GM12874 (cell line): ENCODE data around the gene ARL15.

ENCODE experiments used
- TF ChIP-seq, protein P1 (sequence below): IDR thresholded peaks from 2 replicates; pipeline ENCODE4 v1.5.1; 2011; ENCODE audit warnings: low read depth, mild to moderate bottlenecking, control low read depth, low read length, moderate library complexity; ENCODE audit not compliant: insufficient read depth

ARL15 gene

DNA sequence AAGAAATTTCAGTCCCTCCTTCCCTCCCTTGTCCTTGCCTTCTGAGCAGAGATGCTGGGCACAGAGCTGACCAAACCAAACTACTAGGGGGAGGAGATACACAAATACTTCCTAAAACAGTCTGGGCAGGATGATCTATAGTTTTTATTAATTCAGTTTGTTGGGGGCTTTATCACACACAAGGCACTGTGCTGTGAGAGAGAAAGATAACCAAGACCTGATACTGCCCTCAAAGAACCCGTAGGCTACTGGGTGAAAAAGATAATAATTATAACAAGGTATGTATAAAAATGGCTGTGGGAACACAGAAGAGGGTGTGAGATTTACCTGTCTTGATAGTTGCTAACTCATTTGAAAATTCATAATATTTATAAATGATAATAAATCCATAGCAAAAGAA lies 395.3 kb downstream of the ARL15 start:
- TF ChIP-seq, protein P1, sequence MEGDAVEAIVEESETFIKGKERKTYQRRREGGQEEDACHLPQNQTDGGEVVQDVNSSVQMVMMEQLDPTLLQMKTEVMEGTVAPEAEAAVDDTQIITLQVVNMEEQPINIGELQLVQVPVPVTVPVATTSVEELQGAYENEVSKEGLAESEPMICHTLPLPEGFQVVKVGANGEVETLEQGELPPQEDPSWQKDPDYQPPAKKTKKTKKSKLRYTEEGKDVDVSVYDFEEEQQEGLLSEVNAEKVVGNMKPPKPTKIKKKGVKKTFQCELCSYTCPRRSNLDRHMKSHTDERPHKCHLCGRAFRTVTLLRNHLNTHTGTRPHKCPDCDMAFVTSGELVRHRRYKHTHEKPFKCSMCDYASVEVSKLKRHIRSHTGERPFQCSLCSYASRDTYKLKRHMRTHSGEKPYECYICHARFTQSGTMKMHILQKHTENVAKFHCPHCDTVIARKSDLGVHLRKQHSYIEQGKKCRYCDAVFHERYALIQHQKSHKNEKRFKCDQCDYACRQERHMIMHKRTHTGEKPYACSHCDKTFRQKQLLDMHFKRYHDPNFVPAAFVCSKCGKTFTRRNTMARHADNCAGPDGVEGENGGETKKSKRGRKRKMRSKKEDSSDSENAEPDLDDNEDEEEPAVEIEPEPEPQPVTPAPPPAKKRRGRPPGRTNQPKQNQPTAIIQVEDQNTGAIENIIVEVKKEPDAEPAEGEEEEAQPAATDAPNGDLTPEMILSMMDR: no peak

DNA sequence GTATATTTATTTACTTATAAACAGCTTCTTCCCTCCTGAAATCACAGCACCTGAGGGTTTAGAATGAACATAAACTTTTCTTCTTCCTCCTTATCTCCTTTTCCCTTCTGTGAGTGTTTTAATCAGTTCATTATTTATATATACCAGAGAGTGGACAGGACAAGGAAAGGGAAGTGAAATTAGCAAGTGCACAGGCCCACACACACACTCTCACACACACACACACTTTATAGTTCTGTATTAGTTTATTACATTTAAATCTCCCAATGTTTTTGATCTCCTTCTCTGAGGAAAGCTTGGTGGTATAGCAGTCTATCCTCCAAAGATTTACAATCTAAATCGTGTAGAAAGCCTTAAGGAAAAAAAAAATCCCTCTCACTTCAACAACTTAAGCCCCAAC lies 396.4 kb downstream of the ARL15 start:
- TF ChIP-seq, protein P1: no peak

DNA sequence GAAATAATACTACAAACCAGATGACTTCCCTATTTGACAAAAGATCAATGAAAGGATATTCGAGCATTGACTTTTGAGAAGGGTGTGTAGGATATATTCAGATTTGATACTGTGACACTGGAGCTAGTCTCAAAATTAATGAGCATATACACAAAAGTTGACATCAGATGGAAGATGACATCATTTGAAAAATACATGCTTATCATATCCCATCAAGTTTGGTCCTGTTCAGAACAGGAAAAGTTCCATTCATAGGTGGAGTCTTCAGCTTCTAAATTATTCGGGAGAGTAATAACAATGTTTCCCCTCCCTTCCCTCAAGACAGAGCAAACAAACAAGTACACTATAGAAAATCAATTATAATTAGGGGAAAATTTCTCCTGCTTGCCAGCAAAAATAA lies 401.6 kb downstream of the ARL15 start:
- TF ChIP-seq, protein P1: no peak

DNA sequence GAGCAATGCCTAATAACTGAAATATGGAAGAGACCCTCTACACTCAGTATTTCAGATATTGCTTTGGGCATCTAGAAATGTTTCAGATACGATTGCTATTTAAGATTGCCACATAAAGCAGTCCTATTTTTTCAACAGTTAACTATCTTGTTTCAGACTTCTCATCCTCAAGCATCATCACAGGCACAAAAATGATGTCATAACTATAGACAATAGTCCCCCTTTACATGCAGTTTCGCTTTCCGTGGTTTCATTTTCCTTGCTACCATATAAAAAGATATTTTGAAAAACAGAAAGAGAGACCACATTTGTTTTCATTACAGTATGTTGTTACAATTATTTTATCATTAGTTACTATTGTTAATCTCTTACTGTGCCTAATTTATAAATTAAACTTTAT lies 402.5 kb downstream of the ARL15 start:
- TF ChIP-seq, protein P1: no peak

DNA sequence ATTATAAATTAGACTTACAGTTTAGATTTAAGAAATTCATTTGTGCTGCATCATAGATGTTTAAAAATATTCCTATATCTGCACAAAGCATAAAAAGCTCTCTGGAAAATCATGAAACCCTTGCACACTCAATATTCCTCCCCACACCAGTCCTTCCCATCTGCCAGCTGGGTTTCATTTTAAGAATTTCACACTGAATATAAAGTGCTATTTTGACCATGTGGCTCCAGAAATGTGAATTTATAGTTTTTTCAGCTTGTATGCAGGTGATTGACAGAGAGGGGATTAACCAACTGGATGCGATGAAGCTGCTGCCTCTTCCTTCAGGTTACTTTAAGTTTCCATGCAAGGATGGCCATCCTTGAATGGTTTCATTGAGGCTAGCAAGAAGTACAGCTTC lies 403.6 kb downstream of the ARL15 start:
- TF ChIP-seq, protein P1: no peak

DNA sequence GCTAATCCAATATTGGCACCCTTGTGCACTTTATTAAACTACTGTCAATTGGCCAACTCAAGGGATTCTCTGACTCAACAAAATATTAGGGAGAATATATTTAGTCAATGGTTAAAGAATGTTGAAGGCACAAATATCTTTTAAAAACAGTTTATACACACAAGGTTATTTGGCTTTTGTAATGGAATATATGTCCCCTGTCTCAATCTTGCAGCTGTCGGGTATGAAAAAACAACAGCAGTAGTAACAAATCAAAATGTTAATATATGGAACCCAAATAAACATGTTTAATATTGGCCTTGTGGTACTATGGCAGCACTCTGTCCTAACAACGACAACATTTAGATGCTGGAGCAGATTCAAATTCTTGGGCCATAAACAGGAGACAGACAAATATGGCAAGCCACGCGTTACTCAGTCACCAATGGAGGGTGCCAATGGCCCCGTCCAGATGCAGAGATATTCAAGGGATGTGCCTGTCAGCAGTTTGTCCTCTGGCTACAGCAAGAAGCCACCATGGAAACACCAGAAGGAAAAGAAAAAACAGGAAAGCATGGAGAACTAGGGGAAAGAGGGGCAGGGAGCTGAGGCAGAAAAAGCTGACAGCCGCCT lies 408.0 kb downstream of the ARL15 start:
- TF ChIP-seq, protein P1: no peak

DNA sequence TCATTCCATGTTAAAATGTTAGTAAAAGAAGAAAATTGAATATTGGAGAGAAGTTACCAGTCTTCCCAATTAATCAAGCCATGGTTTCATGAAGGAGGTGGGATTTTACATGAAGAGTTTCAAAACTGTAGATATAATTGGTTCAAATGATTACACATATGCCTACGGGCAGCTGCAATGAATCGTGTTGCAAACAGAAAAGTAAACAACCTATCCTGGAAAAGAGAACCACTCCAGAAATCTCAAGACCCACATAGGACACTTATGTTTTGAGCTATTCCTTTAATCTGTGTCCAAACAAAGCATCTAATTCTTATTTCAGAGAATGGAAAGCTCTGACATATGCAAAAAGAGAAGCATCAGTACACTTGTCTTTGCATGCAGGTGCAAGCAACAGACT lies 409.7 kb downstream of the ARL15 start:
- TF ChIP-seq, protein P1: no peak
